ENCODE measurements around the gene COX4I1.

COX4I1 gene

DNA sequence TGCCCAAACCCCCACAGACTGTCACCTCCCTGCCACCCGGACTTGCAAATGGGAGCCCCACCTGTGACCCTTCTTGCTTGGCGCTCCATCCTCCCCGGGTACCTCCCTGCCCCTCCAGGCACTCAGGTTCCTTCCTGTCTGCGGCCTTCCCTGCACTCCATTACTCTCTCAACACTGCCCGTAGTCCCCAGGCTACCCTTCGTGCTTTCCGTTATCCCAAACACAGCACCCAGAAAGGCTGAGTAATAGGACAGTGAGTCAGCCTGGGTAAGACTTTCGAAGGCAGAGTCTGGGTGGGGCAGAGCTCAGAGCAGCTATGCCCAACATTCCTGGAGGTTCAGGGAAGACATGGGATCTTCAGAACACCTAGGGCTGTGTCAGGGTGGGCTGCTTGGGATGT, 32.0 kb upstream of the COX4I1 start:
- DNase-seq, result peak; percentile 95

DNA sequence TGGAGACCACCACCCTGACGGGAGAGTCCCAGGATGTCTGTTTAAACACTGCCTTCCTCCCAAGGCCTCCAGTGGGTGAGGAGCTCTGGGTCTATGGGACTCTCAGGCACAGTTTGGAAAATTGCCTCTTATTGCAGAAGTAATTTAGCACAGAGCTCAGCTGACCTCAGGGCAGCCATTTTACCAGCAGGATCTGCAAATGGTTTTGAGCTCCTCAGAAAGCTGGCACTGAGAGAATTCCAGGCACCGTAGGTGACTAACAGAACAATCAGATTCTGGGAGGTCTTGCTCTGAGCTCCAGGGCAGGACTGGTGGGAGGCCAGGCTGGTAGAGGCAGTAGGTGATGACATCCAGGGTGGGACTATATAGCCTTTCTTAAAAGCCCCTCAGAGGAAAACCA, 31.3 kb upstream of the COX4I1 start:
- DNase-seq, result no peak

DNA sequence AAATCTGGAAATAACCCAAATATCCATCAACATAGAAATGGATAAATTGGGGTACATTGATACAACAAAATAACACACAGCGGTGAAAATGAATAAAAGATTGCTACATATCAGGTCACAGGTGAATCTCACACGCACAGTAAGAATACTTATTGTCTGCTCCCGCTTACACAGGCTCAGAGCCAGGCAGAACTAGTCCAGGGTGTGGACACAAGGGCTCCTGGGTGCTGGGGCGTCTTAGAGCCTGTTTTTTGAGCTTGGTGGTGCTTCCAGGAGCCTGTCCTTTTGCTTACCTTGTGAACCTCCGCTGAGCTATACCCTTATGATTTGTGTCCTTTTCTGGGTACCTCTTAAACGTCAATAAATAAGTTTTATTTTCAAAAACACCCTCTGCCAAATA, 28.8 kb upstream of the COX4I1 start:
- DNase-seq, result no peak

DNA sequence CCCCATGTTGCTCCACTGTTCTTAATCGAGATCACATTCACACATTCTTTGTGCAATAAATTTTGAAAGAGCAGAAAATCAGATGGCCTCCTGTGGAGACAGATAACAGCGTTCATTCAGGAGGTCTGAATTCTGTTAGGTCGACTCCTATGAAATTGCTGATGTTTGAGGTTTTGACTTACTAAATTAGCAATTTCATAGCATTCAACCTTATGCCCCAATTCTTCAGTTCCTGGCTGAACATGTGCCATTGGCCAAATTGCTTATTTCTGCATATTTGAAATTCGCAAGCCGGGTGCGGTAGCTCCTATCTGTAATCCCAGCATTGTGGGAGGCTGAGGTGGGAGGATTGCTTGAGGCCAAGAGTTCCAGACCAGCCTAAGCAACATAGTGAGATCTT, 26.5 kb upstream of the COX4I1 start:
- DNase-seq, result no peak

DNA sequence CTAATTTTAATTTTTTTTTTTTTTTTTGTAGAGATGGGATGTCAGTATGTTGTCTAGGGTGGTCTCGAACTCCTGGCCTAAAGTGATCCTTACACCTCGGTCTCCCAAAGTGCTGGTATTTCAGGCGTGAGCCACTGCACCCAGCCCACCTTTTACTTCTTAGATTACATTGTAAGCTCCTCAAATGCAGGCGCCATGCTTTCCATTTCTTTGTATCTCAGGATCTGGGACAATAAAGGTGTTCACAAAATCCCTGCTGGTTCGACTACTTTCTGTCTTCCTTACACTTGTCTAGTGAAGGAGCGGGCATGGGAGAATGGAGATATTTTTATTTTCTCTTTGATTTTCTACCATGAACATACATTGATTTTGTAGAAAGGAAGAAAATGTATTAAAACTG, 25.4 kb upstream of the COX4I1 start:
- no peak for DNase-seq

DNA sequence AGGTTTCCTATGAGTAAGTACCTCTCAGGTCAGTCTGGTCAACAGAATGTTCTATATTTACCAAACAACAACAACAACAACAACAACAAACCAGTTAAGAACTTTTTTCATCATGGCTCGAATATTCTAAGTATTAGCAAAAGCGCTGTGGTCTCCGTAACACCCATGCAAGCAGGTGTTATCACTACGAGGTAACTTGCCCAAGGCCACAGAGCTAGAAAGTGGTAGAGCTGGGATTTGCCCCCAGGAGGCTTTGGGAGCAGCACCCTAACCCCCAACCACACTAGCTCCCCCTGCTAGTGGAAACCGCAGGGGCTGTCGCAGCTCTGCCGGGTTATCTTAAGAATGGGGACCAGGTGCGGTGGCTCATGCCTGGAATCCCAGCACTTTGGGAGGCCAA, 24.7 kb upstream of the COX4I1 start:
- no peak for DNase-seq

DNA sequence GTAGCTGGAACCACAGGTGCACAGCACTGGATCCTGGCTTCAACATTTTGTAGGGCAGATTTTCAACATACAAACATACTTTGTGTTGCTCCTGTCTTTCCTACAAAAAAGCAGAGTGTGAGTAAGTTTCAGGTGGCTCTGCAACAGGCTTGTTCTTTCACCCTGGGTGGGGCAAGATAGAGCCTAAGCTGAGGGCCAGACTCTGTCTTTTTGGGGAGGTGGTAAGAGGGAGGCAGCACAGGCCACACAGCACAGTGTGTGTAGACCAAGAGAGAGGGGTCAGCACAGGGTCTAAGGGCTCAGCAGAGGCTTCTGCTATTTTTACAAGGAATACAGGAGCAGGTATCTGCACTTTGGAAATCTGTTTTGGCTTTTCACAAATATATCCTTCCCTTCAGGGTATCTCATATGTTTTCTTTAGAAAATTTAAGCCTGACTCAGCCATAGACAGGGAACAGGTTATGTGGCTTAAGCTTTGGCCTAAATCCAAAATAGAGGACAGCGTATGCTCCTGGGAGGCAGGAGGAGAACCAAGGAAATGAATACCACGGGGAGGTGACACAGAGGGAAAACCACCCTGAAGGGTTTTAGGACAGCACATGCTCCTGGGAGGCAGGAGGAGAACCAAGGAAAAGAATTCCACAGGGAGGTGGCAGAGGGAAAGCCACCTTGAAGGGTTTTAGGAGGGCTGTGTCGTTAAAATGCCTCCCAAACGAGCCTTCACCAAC, 21.7 kb upstream of the COX4I1 start:
- peak; percentile 63 for DNase-seq

DNA sequence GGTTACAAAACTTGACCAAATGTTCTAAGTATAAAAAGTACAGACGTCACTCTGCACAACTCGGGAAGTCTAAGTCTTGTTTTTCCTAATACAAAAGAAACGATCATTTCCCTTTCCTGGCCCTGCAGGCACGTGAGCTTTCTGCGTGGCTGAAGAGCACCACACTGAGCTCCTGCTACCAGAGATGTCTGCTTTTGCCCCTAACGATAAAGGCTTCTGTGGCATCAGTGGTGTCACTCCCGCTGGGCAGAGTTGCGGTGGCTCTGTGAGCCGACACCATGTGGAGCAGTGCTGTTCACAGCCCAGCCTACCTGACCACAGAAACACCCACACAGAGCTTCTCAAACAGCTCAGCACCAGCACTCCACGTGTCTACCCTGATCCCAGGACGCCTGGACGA, 20.6 kb upstream of the COX4I1 start:
- DNase-seq, result no peak

DNA sequence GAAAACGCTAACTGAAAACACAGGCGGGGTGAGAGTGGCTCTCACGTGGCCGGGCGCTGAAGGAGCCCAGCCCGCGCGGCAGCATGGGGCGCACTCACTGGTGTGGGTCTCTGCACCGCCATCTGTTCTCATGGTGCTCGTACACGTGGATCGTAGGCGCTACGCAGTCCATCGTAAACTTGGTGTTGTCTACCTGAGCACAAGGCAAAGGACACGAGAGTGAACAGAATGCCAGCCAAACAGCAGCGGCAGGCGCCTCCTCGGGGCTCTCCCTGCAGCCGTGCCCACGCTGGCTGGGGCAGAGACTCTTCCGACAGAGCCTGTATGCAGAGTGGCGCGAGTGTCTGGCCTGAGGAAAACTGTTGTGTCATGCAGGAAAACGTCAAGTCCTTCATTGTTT, 19.2 kb upstream of the COX4I1 start:
- no peak for DNase-seq

DNA sequence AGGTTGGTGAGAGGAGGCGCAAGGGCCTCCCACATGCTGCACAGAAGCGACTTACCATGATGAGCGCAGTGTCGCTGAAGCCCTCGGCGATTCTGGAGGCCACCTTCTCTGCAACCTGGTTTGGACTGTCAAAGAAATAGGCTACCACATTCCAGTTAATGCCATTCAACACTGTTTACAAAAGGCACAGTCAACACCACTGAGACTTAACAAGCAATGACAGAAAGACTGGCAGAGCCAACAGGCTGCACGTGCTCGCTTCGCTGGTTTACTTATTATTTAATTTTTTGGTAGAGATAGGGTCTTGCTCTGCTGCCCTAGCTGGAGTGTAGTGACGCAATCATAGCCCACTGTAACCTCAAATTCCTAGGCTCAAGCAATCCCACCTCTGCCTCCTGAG, 18.3 kb upstream of the COX4I1 start:
- no peak for DNase-seq

DNA sequence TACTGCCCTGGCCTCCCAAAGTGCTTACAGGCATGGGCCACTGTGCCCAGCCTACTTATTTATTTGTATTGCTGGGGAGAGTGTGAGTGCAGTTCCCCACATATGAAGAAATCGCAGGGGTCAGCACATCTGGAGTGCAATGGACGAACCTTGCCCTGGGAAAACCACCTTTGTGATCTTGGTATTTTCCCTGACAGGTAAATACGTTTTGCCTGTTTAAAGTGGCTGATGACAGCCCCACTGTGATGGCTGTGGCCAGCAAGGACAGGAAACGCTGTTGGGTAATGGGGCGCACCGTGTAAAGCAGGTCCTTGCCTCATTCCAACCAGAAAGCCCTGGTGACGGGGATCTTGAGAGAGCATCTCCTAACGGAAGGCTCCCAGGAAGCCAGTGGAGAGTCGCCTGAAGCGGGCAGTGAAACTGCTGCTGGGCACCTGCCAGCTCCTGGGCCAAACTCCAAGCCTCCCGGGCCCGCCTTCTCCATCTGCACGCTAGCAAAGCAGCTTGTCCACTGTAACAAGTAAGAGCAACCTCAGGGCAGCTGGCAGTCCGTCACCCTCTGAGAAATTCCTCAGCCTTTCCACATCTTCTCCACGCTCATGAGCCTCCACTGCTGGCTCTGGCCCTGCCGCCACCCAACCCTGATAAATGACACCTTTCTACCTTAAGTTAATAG, 17.7 kb upstream of the COX4I1 start:
- no peak for DNase-seq

DNA sequence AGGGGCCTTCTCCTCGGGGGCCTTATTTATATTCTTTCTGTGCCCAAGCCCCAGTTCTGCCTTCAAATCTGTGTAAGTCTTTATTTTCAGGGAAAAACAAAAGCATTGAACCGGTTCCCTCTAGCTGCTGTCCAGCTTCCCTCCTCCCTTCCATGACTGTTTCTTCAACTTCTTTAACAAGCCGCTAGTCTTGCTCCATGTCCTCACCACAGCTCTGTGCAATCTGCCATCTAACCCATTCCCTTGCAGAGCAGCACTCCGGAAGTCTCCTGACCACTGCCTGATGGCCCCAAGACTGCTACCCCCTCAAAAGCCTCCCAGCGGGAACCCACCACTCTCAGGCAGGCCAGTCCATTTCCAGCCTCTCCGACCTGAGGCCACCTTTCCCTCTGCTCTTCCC, 17.0 kb upstream of the COX4I1 start:
- no peak for DNase-seq

DNA sequence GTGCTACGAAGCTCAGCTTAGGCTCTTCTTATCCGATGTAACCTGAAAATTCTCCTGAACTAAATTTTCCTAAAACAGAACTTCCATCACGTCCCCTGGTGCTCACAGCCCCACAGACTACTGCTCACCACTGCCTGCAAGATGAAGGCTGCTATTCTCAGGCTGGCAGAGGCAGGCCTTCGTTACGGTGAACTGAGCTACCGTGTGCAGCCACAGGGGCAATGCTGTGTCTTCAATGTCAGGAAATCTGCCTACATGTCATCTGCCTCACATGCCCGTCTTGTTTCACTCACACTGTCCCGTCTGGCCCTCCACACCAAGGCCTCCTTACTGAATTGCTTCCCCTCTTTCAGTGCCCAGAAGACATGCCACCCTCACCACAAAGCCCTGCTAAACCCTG, 16.1 kb upstream of the COX4I1 start:
- no peak for DNase-seq

DNA sequence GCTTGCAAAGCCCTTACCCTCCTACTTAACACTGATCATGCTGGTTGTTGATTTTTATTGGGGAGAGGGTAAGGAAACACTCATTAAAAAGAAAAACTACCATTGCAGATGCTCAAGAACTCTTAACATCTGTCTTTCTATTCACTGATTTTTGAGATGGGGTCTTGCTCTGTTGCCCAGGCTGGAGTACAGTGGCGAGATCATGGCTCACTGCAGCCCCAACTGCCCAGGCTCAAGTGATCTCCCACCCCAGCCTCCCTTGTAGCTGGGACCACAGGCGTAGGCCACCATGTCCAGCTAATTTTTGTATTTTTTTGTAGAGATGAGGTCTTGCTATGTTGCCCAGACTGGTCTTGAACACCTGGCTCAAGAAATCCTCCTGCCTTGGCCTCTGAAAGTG, 14.7 kb upstream of the COX4I1 start:
- DNase-seq, result no peak

DNA sequence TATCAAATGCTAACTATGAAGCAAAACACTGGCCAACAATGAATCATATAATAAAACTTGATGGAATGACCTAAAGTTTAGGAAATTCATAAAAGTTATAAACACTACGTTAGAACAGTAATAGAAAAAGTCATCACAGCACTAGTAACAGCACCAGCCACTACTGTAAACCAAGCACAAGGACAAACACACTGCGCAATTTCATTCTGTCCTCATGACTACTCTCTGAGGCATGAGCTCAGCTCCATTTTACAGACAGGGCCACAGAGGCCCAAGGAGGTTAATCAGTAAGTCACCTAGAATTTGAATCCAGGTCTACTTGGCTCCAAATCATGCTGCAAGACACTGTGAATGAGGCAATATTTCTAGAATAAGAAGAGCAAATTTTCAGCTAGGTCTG, 13.6 kb upstream of the COX4I1 start:
- no peak for DNase-seq

DNA sequence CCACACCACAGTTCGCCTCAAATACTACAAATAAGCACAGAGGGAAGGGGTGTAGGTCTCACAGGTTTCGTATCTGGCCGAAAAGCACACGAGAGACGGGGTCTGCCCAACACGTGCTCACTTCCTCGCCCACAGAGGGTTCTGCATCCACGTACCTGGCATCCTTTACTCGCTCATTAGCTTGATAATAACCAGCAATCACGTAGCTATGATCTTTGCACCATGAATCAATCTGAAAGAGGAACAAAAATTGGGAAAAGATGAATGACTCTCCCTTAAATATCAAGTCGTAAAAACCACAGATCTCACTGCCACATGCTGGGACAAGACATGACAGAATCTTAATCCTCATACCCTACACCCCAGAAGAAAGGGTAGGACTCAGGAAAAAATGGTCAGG, 10.7 kb upstream of the COX4I1 start:
- DNase-seq, result no peak

DNA sequence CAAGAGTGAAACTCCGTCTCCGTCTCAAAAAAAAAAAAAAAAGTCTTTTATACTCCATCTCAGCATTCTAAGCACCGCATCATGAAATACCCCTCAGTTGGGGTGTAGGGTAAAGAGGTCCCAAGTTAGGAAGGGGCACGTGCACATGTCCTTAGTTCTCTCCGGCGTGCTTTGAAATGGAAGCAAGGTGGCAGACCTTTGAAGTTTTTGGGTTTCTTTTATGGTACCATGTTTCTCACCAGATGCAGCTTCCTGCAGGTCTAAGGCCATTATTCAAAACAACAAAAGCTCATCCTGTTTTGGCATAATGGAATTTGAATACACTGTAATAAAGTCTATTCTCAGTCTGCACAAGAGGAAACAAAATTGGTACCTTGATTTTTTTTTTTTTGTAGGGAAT, 9.7 kb upstream of the COX4I1 start:
- DNase-seq, result no peak

DNA sequence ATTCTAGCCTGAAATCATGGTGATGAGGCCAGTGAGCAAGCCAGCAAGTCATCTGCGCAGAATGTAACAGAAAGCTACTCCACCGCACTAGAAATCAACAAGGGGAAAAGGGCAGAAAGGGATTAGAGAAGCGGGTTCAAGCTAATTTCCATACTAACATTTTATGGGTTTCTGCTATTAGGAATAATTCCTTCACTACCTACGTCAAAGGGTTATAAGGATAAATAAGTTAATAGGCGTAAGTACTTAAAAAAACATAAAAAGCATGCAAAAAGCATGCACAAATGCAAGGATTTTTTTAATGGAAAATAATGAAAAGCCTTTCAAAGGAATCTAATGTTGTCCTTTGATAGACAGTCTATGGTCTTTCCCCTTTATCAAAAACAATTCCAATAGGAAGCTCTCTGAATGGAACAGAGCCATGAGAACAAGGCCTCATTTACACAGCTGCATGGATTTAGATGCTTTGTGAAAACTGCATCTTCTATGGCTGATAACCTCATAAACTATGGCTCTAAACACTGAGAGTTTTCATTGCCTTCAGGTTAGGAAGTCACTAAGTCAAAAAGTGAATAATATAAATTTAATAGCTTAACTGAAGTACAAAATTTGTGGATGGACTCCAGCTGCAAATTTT, 5.7 kb upstream of the COX4I1 start:
- DNase-seq, result no peak

DNA sequence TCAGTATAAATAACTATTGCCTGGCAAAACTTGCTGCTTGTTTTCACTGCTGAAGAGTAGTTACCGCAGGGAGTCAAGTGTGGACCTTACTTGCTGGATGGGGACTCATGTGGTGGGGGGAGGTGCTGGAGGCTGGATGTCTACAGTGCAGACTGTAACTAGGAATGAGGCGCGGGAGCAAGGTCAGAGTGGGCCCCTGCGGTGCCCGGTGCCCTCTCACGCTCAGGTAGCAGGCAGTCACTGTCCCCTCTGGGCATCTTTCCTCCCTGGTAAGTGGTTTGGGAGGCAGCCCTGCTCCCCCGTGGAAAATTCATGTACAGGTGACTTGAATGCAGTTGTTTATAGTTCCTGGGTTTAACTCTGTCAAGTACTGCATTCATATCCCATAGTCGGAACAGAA, 4.8 kb upstream of the COX4I1 start:
- no peak for DNase-seq

DNA sequence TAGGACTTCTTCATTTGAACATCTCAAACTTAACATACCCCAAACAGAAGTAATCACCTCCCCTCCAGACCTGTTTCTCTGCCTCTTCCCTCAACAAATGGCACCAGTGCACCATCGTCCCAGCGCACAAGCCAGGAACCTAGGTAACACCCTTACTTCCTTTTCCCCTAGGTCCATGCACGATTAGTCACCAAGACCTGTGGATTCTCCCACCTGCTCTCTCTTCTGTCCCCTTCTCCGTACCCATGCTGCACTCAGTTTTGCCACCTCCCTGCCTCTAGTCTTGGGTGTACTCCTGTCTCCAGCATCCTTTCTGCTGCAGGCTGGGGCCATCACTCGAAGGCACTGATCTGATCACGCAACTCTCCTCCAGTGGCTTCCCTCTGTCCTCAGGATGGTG, 3.3 kb upstream of the COX4I1 start:
- no peak for DNase-seq

DNA sequence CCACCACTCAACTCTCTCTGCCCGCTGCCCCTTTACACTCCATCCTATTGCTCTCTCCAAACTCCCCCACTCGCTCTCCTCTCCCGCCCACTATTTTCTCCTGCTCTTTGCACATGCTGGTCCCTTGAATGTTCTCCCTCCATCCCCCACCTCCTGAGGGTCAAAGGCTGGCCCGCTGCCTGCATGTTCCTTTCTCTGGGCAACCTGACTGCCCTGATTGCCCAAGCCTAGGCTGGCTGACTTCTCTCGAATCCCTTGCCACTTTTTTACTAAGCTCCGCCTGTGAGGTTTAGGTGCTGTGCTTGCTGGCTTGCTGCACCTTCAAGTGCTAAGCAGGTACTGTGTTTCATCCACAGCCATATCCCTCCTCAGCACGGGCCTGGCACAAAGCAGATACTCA, 2.9 kb upstream of the COX4I1 start:
- no peak for DNase-seq

DNA sequence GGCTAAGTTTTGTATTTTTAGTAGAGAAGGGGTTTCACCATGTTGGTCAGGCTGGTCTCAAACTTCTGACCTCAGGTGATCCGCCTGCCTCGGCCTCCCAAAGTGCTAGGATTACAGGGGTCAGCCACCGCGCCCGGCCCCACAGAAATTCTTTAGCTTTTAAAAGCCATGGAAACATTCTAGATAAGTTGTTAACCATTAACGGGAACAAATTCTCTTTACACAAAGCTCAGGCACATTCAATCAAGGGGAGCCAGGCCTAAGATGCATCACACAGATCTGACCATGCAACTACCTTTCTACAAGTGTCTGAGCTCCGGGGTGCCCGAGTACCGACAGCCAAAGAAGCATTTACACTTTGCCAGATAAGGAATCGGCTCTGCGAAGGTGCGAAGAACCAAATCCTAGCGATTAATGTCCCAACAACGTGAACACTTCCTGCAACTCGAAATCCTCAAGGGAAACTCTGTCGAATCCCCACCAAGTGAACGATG, 1.2 kb upstream of the COX4I1 start:
- peak; percentile 1 for DNase-seq

DNA sequence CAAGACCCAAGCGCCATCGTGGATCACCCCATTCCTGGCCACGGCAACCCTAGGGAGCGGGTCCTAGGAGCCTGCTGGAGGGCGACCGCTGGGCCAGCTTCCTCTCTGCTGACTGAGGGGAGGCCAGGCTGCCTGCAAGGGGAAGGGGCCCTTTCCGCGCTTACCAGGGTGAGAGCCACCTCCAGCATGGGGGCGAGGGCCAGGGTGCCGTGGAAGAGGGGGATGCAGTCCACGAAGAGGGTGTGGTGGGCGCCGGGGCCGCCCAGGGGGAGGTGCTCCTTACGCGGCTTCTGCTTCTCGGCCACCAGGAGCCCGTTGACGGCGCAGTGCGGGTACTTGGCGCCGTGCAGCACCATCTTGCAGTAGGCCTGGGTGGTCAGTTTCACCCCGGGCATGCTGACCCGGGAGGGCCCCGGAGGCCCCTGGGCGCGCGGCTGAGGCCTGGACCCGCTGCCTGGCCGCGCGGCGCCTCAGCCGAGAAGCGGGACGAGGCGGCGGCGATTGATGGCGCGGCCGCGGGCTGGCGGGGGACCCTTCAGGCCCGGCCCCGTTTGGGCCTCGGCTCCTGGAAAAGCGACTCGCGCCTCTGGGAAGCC, 496 bp upstream of the COX4I1 start:
- DNase-seq, result peak; percentile 22

DNA sequence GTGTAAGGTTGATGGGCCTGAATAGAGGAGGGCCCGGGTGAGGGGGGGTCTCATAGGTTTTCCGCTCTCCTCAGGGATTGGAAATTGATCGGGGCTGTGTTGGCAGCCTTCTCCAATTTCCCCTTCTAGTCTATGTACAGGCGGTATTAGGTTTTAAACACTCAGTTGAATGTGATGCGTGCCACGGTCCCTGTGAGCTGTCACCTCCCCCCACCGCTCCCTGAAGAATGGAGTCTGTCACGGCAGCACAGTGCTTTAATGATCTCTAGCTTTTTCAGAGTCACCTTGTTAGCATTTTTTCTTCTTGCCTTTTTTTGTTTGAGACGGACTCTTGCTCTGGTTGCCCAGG, 800 bp downstream of the COX4I1 start:
- peak; percentile 29 for DNase-seq

Data from fibroblast of skin of back (primary cell).